Small intestine (tissue), 7 donors: ENCODE measurements around the gene LYSMD2. TPM values are rescaled to one million over a fixed set of nuclear protein-coding genes. Genes with fewer than 3 reads are reported as not detected.
A peak's percentile ranks its signal among the peaks of the same experiment; 100 is the strongest.

Experiments used
- DNase-seq, 2 donors: peaks; one replicate each; pipeline versions ENCODE4 v3.0.0 to v3.0.0-alpha.2; 2013
- FAIRE-seq: peaks from 2 replicates; lab custom pipeline; 2012; peaks lifted over from hg19 to GRCh38; lab: Jason Lieb, UNC
- H3K27ac ChIP-seq, 3 donors: one replicate each; pipeline ENCODE4 v1.5.1; 2013; ENCODE audit warnings: low read length in 2 of 3, mild to moderate bottlenecking in 2 of 3, control low read depth in 1 of 3, inconsistent platforms in 1 of 3, low read depth in 1 of 3, moderate library complexity in 1 of 3
- H3K27me3 ChIP-seq, 3 donors: one replicate each; pipeline ENCODE4 v1.6.1; 2013; ENCODE audit warnings: low read length in 3 of 3, inconsistent platforms in 1 of 3; ENCODE audit not compliant: control insufficient read depth in 3 of 3, insufficient read depth in 3 of 3
- H3K36me3 ChIP-seq, 3 donors: one replicate each; pipeline ENCODE4 v1.6.1; 2013; ENCODE audit warnings: low read length in 3 of 3, inconsistent platforms in 1 of 3, low read depth in 1 of 3, mild to moderate bottlenecking in 1 of 3, moderate library complexity in 1 of 3; ENCODE audit not compliant: control insufficient read depth in 3 of 3, insufficient read depth in 2 of 3
- H3K4me1 ChIP-seq, 3 donors: one replicate each; pipeline ENCODE4 v1.6.1; 2013; ENCODE audit warnings: low read length in 2 of 3, inconsistent platforms in 1 of 3, low read depth in 1 of 3, mild to moderate bottlenecking in 1 of 3, moderate library complexity in 1 of 3; ENCODE audit not compliant: control insufficient read depth in 3 of 3, insufficient read depth in 2 of 3
- H3K4me3 ChIP-seq, 3 donors: one replicate each; pipeline ENCODE4 v1.5.1; 2013; ENCODE audit warnings: low read length in 3 of 3, control low read depth in 1 of 3, inconsistent platforms in 1 of 3, low read depth in 1 of 3, mild to moderate bottlenecking in 1 of 3, moderate library complexity in 1 of 3
- H3K9me3 ChIP-seq, 2 donors: one replicate each; pipeline ENCODE4 v1.6.1; 2013; ENCODE audit warnings: low read depth in 1 of 2, low read length in 1 of 2; ENCODE audit not compliant: control insufficient read depth in 2 of 2, insufficient read depth in 1 of 2
- WGBS, 3 donors: extraction: QIAGEN DNeasy Blood & Tissue Kit; methylation state at CpG; one replicate each; pipeline ENCODE4 v1.1.7; 2013; 5-methylcytosine and 5-hydroxymethylcytosine counted together
- polyA plus RNA-seq, 4 donors: library from polyadenylated mRNA; stranded (reverse) in 3 of 4; unstranded in 1 of 4; fragments of 200-250 nt in 3 of 4; fragments of 120-200 nt in 1 of 4; gene quantifications; one replicate each; pipeline versions ENCODE4 v1.2.1 to v1.2.3, GENCODE V29; 2013
- donor health status: healthy with polysubstance abuse.
- donor health status: control.
- donor health status: control.
- donor health status: Bipolar disorder and iron deficiency.
- donor health status: healthy.

The LYSMD2 gene
- polyA plus RNA-seq, 4 donors = 10.7 to 19.6 (median 11.7) TPM

DNA sequence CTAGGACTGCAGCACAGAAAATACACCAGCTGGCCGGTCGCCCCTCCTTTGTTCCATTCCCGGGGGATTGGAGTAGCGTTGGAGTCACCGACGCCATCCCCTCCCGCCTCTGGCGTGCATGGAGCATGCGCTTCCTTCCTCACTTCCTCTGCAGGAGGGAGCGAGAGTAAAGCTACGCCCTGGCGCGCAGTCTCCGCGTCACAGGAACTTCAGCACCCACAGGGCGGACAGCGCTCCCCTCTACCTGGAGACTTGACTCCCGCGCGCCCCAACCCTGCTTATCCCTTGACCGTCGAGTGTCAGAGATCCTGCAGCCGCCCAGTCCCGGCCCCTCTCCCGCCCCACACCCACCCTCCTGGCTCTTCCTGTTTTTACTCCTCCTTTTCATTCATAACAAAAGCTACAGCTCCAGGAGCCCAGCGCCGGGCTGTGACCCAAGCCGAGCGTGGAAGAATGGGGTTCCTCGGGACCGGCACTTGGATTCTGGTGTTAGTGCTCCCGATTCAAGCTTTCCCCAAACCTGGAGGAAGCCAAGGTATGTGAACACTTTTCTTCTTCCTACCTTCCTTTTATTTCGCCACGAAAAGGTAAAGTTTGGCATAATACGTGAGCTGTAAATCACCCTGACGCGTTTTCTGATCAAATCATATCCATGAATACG is 56.0 kb downstream of the LYSMD2 start, which contains the start of gene SCG3:
Gene SCG3 (plus strand): TSS at position 201 of the 661 bp plus-strand sequence. CDS start 253 bp downstream, at position 454.
- H3K36me3 ChIP-seq = no peaks in the 10 kb centered on the region
- no peak within 1 kb of the TSS for H3K27ac ChIP-seq
- H3K27me3 ChIP-seq = peaks cover 0 to 7% (median 0%) of the 10 kb centered on the region in 3 donors
- H3K4me1 ChIP-seq = peaks cover 0 to 3% (median 0%) of the 10 kb centered on the region in 3 donors
- peak; percentile 76 to 93 for DNase-seq
- 4 to 12% (median 10%) methylated on average over 37 to 38 of the region's 38 CpGs for WGBS, 3 donors
- H3K9me3 ChIP-seq = no peaks in the 10 kb centered on the region
- no peak for FAIRE-seq
- peak within 1 kb of the TSS in 1 of 3 donors; percentile 23 for H3K4me3 ChIP-seq

GRCh38 chr15:51680321-51680720 is 57.1 kb downstream of the LYSMD2 start:
- DNase-seq (no peak), FAIRE-seq (no peak)
- no peak overlapping the region for H3K4me3 ChIP-seq
- H3K27me3 ChIP-seq = peaks cover 0 to 4% (median 0%) of the 10 kb centered on the region in 3 donors
- H3K4me1 ChIP-seq = peaks cover 0 to 3% (median 0%) of the 10 kb centered on the region in 3 donors
- 47 to 51% (median 50%) methylated on average over 2 of the region's 2 CpGs for WGBS, 3 donors
- H3K36me3 ChIP-seq = no peaks in the 10 kb centered on the region
- H3K9me3 ChIP-seq = no peaks in the 10 kb centered on the region
- no peak overlapping the region for H3K27ac ChIP-seq

- Histone ChIP-seq H3K4me3 (no peak overlapping the region), H3K4me1 (peaks cover 0 to 3% (median 0%) of the 10 kb centered on the region in 3 donors), H3K27me3 (no peaks in the 10 kb centered on the region), H3K36me3 (no peaks in the 10 kb centered on the region), H3K9me3 (no peaks in the 10 kb centered on the region), H3K27ac (no peak overlapping the region)
- FAIRE-seq (no peak), DNase-seq (no peak)
- 55 to 57% (median 57%) methylated on average over 2 of the region's 2 CpGs for WGBS, 3 donors
These were observed 59.4 kb downstream of the LYSMD2 start for GRCh38 chr15:51678096-51678495.

- WGBS, 3 donors = 76 to 86% (median 80%) methylated on average over 2 of the region's 2 CpGs
- FAIRE-seq = no peak
- no peak overlapping the region for H3K4me3 ChIP-seq
These were observed 60.0 kb downstream of the LYSMD2 start for GRCh38 chr15:51677452-51677851.

DNA sequence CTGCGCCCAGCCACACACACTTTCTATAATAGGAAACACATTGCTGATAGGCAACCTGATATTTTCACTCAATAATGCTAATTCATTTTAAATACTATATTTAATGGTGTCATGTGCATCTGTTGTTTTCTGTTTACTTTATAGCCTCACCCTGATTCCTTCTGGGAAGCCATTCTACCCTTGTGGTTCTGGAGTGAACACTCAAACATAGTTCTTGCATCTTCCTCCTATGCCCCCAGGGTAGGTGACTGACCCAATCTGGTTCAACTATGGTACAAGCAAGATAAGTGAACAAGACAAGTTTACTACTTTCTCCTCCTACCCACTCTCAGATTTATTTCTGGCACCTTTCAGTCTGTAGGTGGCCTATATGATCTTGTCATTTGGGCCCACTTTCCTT is 60.4 kb downstream of the LYSMD2 start:
- H3K4me3 ChIP-seq = no peak overlapping the region
- peaks cover 0 to 3% (median 0%) of the 10 kb centered on the region in 3 donors for H3K4me1 ChIP-seq
- no peaks in the 10 kb centered on the region for H3K9me3 ChIP-seq
- FAIRE-seq (no peak), DNase-seq (no peak)
- no peaks in the 10 kb centered on the region for H3K36me3 ChIP-seq
- H3K27ac ChIP-seq = no peak overlapping the region
- 97 to 100% (median 100%) methylated on average over 1 of the region's 1 CpG for WGBS, 3 donors
- peaks cover 0 to 5% (median 0%) of the 10 kb centered on the region in 3 donors for H3K27me3 ChIP-seq

More at GRCh38 chr15:51677452-51677851, 60.0 kb downstream of the LYSMD2 start:
- no peak overlapping the region for H3K27ac ChIP-seq
- H3K9me3 ChIP-seq = no peaks in the 10 kb centered on the region
- H3K36me3 ChIP-seq = no peaks in the 10 kb centered on the region
- peaks cover 0 to under 1% (median 0%) of the 10 kb centered on the region in 3 donors for H3K27me3 ChIP-seq
- peaks cover 0 to 3% (median 0%) of the 10 kb centered on the region in 3 donors for H3K4me1 ChIP-seq
- no peak for DNase-seq

GRCh38 chr15:51675234-51675633 is 62.2 kb downstream of the LYSMD2 start:
- Histone ChIP-seq H3K36me3 (no peaks in the 10 kb centered on the region), H3K27ac (no peak overlapping the region), H3K9me3 (no peaks in the 10 kb centered on the region), H3K4me3 (no peak overlapping the region), H3K4me1 (no peaks in the 10 kb centered on the region), H3K27me3 (peaks cover 0 to 11% (median 0%) of the 10 kb centered on the region in 3 donors)
- 12 to 26% (median 15%) methylated on average over 1 of the region's 1 CpG for WGBS, 3 donors
- DNase-seq (no peak), FAIRE-seq (no peak)

Other genes with a start within 250 kb of the LYSMD2 start
- 10 to 100 TPM; 24.5 to 58.4 (median 42.6) TPM for gene DMXL2, start 114.9 kb downstream of the LYSMD2 start, polyA plus RNA-seq
- 1 to 10 TPM in 2 of 4 donors, under 1 TPM in 1, not detected in 1; 0.27 to 4.7 (median 4.2) TPM for gene SCG3, start 56.2 kb downstream of the LYSMD2 start, polyA plus RNA-seq
- 1 to 10 TPM in 2 of 4 donors, under 1 TPM in 2; 0.45 to 4.5 (median 1.9) TPM for gene TMOD2, start 13.9 kb upstream of the LYSMD2 start, polyA plus RNA-seq
- gene TMOD3, start 92.0 kb upstream of the LYSMD2 start, polyA plus RNA-seq = 10 to 100 TPM; 13.2 to 44.8 (median 17.0) TPM
- gene LEO1, start 234.1 kb upstream of the LYSMD2 start, polyA plus RNA-seq = 10 to 100 TPM; 14.3 to 21.7 (median 20.1) TPM